Astrocyte (in vitro differentiated cells and primary cell): Measurements from ENCODE around the gene VPS37C. TPM values are rescaled to one million over a fixed set of nuclear protein-coding genes. Genes with fewer than 3 reads are reported as not detected.

Source experiments
- DNase-seq: peaks from one replicate; pipeline ENCODE4 v3.0.0-alpha.2; 2010; ENCODE audit warnings: low read depth
- FAIRE-seq: peaks from 2 replicates; lab custom pipeline; 2011; peaks lifted over from hg19 to GRCh38; lab: Jason Lieb, UNC
- H2AFZ ChIP-seq: 2 replicates; pipeline ENCODE4 v1.6.0; 2012; ENCODE audit warnings: low read depth, low read length, inconsistent platforms
- H3K27ac ChIP-seq: 2 replicates; pipeline ENCODE4 v1.5.1; 2011; ENCODE audit warnings: low read depth, low read length, inconsistent platforms
- H3K27me3 ChIP-seq: 2 replicates; pipeline ENCODE4 v1.6.0; 2011; ENCODE audit warnings: low read length, inconsistent platforms; ENCODE audit not compliant: insufficient read depth
- H3K36me3 ChIP-seq: 2 replicates; pipeline ENCODE4 v1.5.1; 2011; ENCODE audit warnings: low read length, inconsistent platforms; ENCODE audit not compliant: insufficient read depth
- H3K4me1 ChIP-seq: 2 replicates; pipeline ENCODE4 v1.5.1; 2011; ENCODE audit warnings: low read length, inconsistent platforms; ENCODE audit not compliant: insufficient read depth
- H3K4me2 ChIP-seq: 2 replicates; pipeline ENCODE4 v1.6.0; 2012; ENCODE audit warnings: low read length, inconsistent platforms
- H3K4me3 ChIP-seq: 2 replicates; pipeline ENCODE4 v1.5.1; 2011; ENCODE audit warnings: low read depth, mild to moderate bottlenecking, low read length, inconsistent platforms; ENCODE audit not compliant: insufficient read depth
- H3K79me2 ChIP-seq: 2 replicates; pipeline ENCODE4 v1.6.0; 2012; ENCODE audit warnings: mild to moderate bottlenecking, low read length, inconsistent platforms; ENCODE audit not compliant: insufficient read depth
- H3K9ac ChIP-seq: 2 replicates; pipeline ENCODE4 v1.6.0; 2012; ENCODE audit warnings: mild to moderate bottlenecking, low read length, inconsistent platforms
- H3K9me3 ChIP-seq: 2 replicates; pipeline ENCODE4 v1.5.1; 2012; ENCODE audit warnings: low read depth, mild to moderate bottlenecking, low read length, inconsistent platforms; ENCODE audit not compliant: insufficient read depth
- H4K20me1 ChIP-seq: 2 replicates; pipeline ENCODE4 v1.6.0; 2012; ENCODE audit warnings: low read length, inconsistent platforms; ENCODE audit not compliant: insufficient read depth
- H3K27ac Mint-ChIP-seq: one replicate; pipeline ENCODE4 v1.8.0; 2021; ENCODE audit warnings: mild to moderate bottlenecking, mixed read lengths; ENCODE audit not compliant: unreplicated experiment
- H3K27me3 Mint-ChIP-seq: one replicate; pipeline ENCODE4 v1.8.0; 2021; ENCODE audit warnings: low read depth, mixed read lengths; ENCODE audit not compliant: unreplicated experiment
- H3K36me3 Mint-ChIP-seq: one replicate; pipeline ENCODE4 v1.8.0; 2021; ENCODE audit warnings: low read depth, mixed read lengths; ENCODE audit not compliant: unreplicated experiment
- H3K4me1 Mint-ChIP-seq: one replicate; pipeline ENCODE4 v1.8.0; 2021; ENCODE audit warnings: low read depth, mixed read lengths; ENCODE audit not compliant: unreplicated experiment
- H3K4me3 Mint-ChIP-seq: one replicate; pipeline ENCODE4 v1.8.0; 2021; ENCODE audit warnings: mild to moderate bottlenecking, moderate library complexity, mixed read lengths; ENCODE audit not compliant: unreplicated experiment
- H3K9me3 Mint-ChIP-seq: one replicate; pipeline ENCODE4 v1.8.0; 2021; ENCODE audit warnings: mild to moderate bottlenecking, mixed read lengths; ENCODE audit not compliant: unreplicated experiment
- EZH2 ChIP-seq: IDR thresholded peaks from 2 replicates; pipeline ENCODE4 v1.6.1; 2012; ENCODE audit warnings: mild to moderate bottlenecking, low read length, inconsistent platforms; ENCODE audit not compliant: insufficient read depth
- total RNA-seq: library from RNA; stranded (reverse); gene quantifications from 2 replicates; pipeline ENCODE4 v1.2.1, GENCODE V29; 2021
- TF ChIP-seq, protein P1 (sequence below): IDR thresholded peaks from 2 replicates; pipeline ENCODE4 v1.5.1; 2011; ENCODE audit warnings: low read depth, mild to moderate bottlenecking, inconsistent platforms, low read length, moderate library complexity; ENCODE audit not compliant: insufficient read depth

The VPS37C gene
- total RNA-seq, 1 donor from 2014 or later: 18.1 TPM

DNA sequence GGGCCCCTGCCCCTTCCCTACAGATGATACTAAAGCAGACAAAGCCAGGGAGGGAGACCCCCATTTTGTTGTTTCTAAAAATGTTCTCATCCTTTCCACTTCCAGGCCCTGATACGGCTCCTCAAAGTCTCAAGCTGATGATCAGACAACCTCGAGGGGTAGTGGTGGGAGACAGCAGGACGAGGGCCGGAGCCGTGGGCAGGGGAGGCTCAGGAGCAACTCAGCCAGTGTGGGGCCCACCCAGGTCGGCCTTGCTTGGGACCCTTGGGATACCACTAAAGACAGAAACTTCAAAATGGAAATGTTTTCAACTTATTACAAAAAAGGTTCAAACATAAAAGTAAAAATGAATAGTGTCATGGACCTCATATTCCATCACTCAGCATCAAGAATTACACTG, 15.2 kb upstream of the VPS37C start:
- H3K4me1 ChIP-seq: no peaks in the 10 kb centered on the region
- H3K36me3 ChIP-seq: no peaks in the 10 kb centered on the region
- H3K4me2 ChIP-seq: no peak overlapping the region
- Mint-ChIP-seq H3K27ac (no peak overlapping the region), H3K36me3 (peaks cover 1% of the 10 kb centered on the region), H3K9me3 (peaks cover 11% of the 10 kb centered on the region), H3K4me1 (no peaks in the 10 kb centered on the region), H3K27me3 (peaks cover 45% of the 10 kb centered on the region), H3K4me3 (no peak overlapping the region)
- H3K9ac ChIP-seq: no peak overlapping the region
- H3K27me3 ChIP-seq: peaks cover 29% of the 10 kb centered on the region
- no peak overlapping the region for H2AFZ ChIP-seq
- H3K79me2 ChIP-seq: no peaks in the 10 kb centered on the region
- H3K4me3 ChIP-seq: no peak overlapping the region
- no peaks in the 10 kb centered on the region for H3K9me3 ChIP-seq
- DNase-seq: no peak
- no peaks in the 10 kb centered on the region for H4K20me1 ChIP-seq
- TF ChIP-seq, protein P1, sequence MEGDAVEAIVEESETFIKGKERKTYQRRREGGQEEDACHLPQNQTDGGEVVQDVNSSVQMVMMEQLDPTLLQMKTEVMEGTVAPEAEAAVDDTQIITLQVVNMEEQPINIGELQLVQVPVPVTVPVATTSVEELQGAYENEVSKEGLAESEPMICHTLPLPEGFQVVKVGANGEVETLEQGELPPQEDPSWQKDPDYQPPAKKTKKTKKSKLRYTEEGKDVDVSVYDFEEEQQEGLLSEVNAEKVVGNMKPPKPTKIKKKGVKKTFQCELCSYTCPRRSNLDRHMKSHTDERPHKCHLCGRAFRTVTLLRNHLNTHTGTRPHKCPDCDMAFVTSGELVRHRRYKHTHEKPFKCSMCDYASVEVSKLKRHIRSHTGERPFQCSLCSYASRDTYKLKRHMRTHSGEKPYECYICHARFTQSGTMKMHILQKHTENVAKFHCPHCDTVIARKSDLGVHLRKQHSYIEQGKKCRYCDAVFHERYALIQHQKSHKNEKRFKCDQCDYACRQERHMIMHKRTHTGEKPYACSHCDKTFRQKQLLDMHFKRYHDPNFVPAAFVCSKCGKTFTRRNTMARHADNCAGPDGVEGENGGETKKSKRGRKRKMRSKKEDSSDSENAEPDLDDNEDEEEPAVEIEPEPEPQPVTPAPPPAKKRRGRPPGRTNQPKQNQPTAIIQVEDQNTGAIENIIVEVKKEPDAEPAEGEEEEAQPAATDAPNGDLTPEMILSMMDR: no peak
- TF ChIP-seq EZH2: no peak
- no peak for FAIRE-seq
- H3K27ac ChIP-seq: no peak overlapping the region

DNA sequence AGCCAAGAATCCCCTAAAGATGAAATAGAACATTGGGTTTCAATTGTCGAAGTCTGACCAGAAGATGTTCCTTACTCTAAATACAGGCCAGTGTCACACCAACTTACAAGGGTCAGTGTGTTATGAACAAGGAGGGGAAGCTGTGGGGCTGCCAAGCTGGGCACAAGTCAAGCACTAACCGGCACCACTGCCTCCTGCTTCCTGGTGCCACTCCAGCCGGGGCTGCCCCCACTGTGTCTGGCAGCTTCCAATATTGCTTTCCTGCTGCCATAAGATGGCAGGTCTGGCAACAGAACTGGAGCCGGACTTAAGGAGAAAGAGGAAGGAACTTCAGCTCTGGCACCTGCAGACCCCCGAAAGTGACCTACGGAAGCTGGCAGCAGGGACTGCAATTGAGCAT, 13.7 kb upstream of the VPS37C start:
- TF ChIP-seq, protein P1: no peak
- no peak for TF ChIP-seq EZH2
- peaks cover 11% of the 10 kb centered on the region for H3K9me3 Mint-ChIP-seq

DNA sequence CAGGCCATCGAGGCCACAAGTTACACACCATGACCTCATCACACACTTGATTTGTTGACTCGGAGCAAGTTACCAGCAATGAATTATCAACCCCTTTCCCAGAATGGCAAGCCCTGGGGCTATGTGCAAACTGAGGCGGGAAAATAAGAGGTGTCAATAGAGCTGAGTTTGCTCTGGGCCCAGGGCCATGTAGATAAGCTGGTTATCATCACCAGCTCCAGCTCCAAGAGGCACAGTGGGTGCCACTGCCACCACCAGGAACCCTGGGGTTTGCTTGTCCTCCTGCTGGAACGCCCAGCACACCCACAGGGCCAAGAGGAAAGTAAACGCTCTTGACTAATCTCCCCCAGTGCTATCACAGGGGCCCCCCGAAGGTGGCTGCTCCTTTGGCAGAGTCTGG, 13.0 kb upstream of the VPS37C start:
- H3K79me2 ChIP-seq: no peaks in the 10 kb centered on the region
- TF ChIP-seq, protein P1: no peak
- no peak for TF ChIP-seq EZH2
- H3K4me3 Mint-ChIP-seq: no peak overlapping the region
- H3K9me3 ChIP-seq: no peaks in the 10 kb centered on the region
- peaks cover 23% of the 10 kb centered on the region for H3K27me3 ChIP-seq
- DNase-seq (no peak), FAIRE-seq (no peak)
- H3K27ac Mint-ChIP-seq: no peak overlapping the region
- H3K4me1 Mint-ChIP-seq: no peaks in the 10 kb centered on the region
- H3K27me3 Mint-ChIP-seq: peaks cover 43% of the 10 kb centered on the region
- H3K27ac ChIP-seq: no peak overlapping the region
- H3K36me3 Mint-ChIP-seq: peaks cover 1% of the 10 kb centered on the region
- H3K4me2 ChIP-seq: no peak overlapping the region
- H3K36me3 ChIP-seq: no peaks in the 10 kb centered on the region
- H2AFZ ChIP-seq: no peak overlapping the region
- H3K4me1 ChIP-seq: no peaks in the 10 kb centered on the region
- no peak overlapping the region for H3K4me3 ChIP-seq
- H4K20me1 ChIP-seq: no peaks in the 10 kb centered on the region
- H3K9ac ChIP-seq: no peak overlapping the region
- H3K9me3 Mint-ChIP-seq: peaks cover 11% of the 10 kb centered on the region

More for the DNA sequence above, 13.7 kb upstream of the VPS37C start:
- Histone ChIP-seq H3K36me3 (no peaks in the 10 kb centered on the region), H3K9me3 (no peaks in the 10 kb centered on the region), H3K27ac (no peak overlapping the region), H3K4me3 (no peak overlapping the region), H3K9ac (no peak overlapping the region), H3K4me1 (no peaks in the 10 kb centered on the region), H3K4me2 (no peak overlapping the region), H3K27me3 (peaks cover 26% of the 10 kb centered on the region), H2AFZ (no peak overlapping the region), H3K79me2 (no peaks in the 10 kb centered on the region), H4K20me1 (no peaks in the 10 kb centered on the region)
- Mint-ChIP-seq H3K27ac (no peak overlapping the region), H3K4me1 (no peaks in the 10 kb centered on the region), H3K4me3 (no peak overlapping the region), H3K27me3 (peaks cover 42% of the 10 kb centered on the region), H3K36me3 (peaks cover 1% of the 10 kb centered on the region)
- FAIRE-seq (no peak), DNase-seq (no peak)
